SK-N-SH (cell line): ENCODE data around the gene CAMK1.

Experiments used
- CTCF ChIP-seq: fragments of 200-600 bp; sonication (generic); IDR thresholded peaks from 2 replicates; pipeline ENCODE4 v1.6.1; 2017; ENCODE audit warnings: antibody characterized with exemption, mild to moderate bottlenecking, moderate library complexity
- EP300 ChIP-seq, 2 experiments: IDR thresholded peaks; 2 replicates each; pipeline versions ENCODE4 v1.4.0 to v1.6.1; 2012; ENCODE audit warnings: borderline replicate concordance in 1 of 2, low read depth in 1 of 2, low read length in 1 of 2
- JUND ChIP-seq: IDR thresholded peaks from 2 replicates; pipeline ENCODE4 v1.4.0; 2012
- MAX ChIP-seq: IDR thresholded peaks from 2 replicates; pipeline ENCODE4 v1.4.0; 2012; ENCODE audit warnings: low read depth
- MXI1 ChIP-seq: IDR thresholded peaks from 2 replicates; pipeline ENCODE4 v1.6.1; 2012; ENCODE audit warnings: mild to moderate bottlenecking, low read depth, low read length, improper control_type of control experiment
- NFIC ChIP-seq: IDR thresholded peaks from 2 replicates; pipeline ENCODE4 v1.4.0; 2012; ENCODE audit warnings: borderline replicate concordance
- RAD21 ChIP-seq: IDR thresholded peaks from 2 replicates; pipeline ENCODE4 v1.6.1; 2012; ENCODE audit warnings: mild to moderate bottlenecking, low read length
- RFX5 ChIP-seq: IDR thresholded peaks from 2 replicates; pipeline ENCODE4 v1.6.1; 2012; ENCODE audit warnings: mild to moderate bottlenecking, improper control_type of control experiment, low read length
- RXRA ChIP-seq: IDR thresholded peaks from 2 replicates; pipeline ENCODE4 v1.4.0; 2012; ENCODE audit warnings: low read depth, mild to moderate bottlenecking, borderline replicate concordance
- SMC3 ChIP-seq: IDR thresholded peaks from 2 replicates; pipeline ENCODE4 v1.6.1; 2012; ENCODE audit warnings: low read depth, low read length, improper control_type of control experiment
- TAF1 ChIP-seq: IDR thresholded peaks from 2 replicates; pipeline ENCODE4 v1.6.1; 2012; ENCODE audit warnings: low read depth, mild to moderate bottlenecking, low read length, moderate library complexity, borderline replicate concordance

GRCh38 chr3:9765865-9766264 lies 3.9 kb downstream of the CAMK1 start:
- TF ChIP-seq MAX (no peak), EP300 (IDR thresholded peaks at IDR 0.05; ENCODE audit: borderline replicate concordance in 1 of 2, low read depth in 1 of 2, low read length in 1 of 2) (no peak), CTCF (no peak), RXRA (no peak), MXI1 (no peak), RAD21 (no peak), JUND (no peak), RFX5 (no peak), SMC3 (no peak), TAF1 (no peak), NFIC (no peak)
